NCI-H1417 treated with DMSO at 0.1 percent for 48 hours (cell line): Measurements from ENCODE around the gene MATN1.
A peak's percentile ranks its signal among the peaks of the same experiment; 100 is the strongest.
"Not testable (repeated sequence)": the region's sequence is repeated elsewhere in the genome, so short reads cannot be mapped to it uniquely, and the experiment has no call there.

Experiments
- DNase-seq: peaks from one replicate; lab custom pipeline; 2025; lab: John Stamatoyannopoulos, UW

MATN1 gene

GRCh38 chr1:30696831-30697230 is 26.6 kb downstream of the MATN1 start:
- DNase-seq = no peak

- no peak for DNase-seq
Measured at GRCh38 chr1:30695439-30695841, 27.9 kb downstream of the MATN1 start.

- no peak for DNase-seq
Measured at GRCh38 chr1:30694280-30695175, 28.9 kb downstream of the MATN1 start.

- DNase-seq = no peak
Measured at GRCh38 chr1:30693822-30694221, 29.6 kb downstream of the MATN1 start.

GRCh38 chr1:30693366-30693765 is 30.0 kb downstream of the MATN1 start:
- DNase-seq = no peak

- DNase-seq = no peak
Measured at GRCh38 chr1:30692948-30693301, 30.5 kb downstream of the MATN1 start.

GRCh38 chr1:30692201-30692947 is 31.0 kb downstream of the MATN1 start:
- no peak for DNase-seq

- DNase-seq = no peak
Measured at GRCh38 chr1:30691480-30691879, 31.9 kb downstream of the MATN1 start.

- DNase-seq = no peak
Measured at GRCh38 chr1:30689901-30690645, 33.3 kb downstream of the MATN1 start.

- DNase-seq = no peak
Measured at GRCh38 chr1:30688920-30689794, 34.2 kb downstream of the MATN1 start.

- DNase-seq = not testable (repeated sequence)
Measured at GRCh38 chr1:30688516-30688915, 34.9 kb downstream of the MATN1 start.

GRCh38 chr1:30687886-30688285 is 35.5 kb downstream of the MATN1 start:
- DNase-seq = no peak

GRCh38 chr1:30686236-30686935 is 37.0 kb downstream of the MATN1 start:
- DNase-seq = no peak

- no peak for DNase-seq
Measured at GRCh38 chr1:30685796-30686165, 37.6 kb downstream of the MATN1 start.

- DNase-seq = peak; percentile 17
Measured at GRCh38 chr1:30684881-30685795, 38.2 kb downstream of the MATN1 start.

GRCh38 chr1:30684259-30684658 is 39.1 kb downstream of the MATN1 start:
- no peak for DNase-seq

- DNase-seq = no peak
Measured at GRCh38 chr1:30683699-30684098, 39.7 kb downstream of the MATN1 start.

- DNase-seq = no peak
Measured at GRCh38 chr1:30682396-30683275, 40.7 kb downstream of the MATN1 start.

- no peak for DNase-seq
Measured at GRCh38 chr1:30681782-30682181, 41.6 kb downstream of the MATN1 start.
